ENCODE results near the gene SMIM27.

DNA sequence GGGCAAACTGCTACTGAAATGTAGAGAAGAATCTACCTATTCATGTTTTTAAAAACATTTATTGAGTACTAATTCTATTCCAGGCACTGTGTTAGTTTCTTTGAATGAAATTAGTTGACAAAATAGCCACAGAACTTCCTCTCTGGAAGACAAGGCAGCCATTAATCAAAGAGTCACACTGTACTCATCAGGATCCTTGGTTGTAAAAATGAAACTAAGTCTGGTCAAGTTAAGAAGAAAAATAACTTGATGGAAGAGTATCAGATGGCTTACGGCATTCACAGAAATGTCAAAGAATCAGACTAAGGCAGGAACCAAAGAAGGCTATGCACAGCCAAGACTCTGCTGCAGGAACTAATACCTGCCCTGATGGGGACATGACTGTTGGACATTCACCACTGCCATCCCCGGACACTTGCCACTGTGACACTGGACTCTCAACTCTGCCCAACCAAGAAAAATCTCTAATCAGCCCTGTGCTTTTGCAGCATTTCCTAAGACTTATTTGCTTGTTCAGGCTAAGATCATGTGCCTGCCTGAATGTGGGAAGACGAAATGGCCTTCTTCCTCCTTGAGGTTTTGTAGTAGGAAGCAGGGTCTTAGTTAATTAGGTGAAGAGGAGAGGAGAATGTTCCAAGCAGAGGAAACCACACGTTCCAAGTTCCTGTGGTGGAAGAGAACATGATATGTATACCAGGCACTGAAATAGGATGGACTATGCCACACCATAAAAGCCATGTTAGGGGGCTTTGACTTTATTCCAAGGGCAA is 44.2 kb downstream of the SMIM27 start:
- no peak for TF ChIP-seq POLR2AphosphoS5 (IDR thresholded peaks at IDR 0.05; ENCODE audit: low read depth)
- TF ChIP-seq, protein P1, sequence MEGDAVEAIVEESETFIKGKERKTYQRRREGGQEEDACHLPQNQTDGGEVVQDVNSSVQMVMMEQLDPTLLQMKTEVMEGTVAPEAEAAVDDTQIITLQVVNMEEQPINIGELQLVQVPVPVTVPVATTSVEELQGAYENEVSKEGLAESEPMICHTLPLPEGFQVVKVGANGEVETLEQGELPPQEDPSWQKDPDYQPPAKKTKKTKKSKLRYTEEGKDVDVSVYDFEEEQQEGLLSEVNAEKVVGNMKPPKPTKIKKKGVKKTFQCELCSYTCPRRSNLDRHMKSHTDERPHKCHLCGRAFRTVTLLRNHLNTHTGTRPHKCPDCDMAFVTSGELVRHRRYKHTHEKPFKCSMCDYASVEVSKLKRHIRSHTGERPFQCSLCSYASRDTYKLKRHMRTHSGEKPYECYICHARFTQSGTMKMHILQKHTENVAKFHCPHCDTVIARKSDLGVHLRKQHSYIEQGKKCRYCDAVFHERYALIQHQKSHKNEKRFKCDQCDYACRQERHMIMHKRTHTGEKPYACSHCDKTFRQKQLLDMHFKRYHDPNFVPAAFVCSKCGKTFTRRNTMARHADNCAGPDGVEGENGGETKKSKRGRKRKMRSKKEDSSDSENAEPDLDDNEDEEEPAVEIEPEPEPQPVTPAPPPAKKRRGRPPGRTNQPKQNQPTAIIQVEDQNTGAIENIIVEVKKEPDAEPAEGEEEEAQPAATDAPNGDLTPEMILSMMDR (conservative IDR thresholded peaks at IDR 0.05; ENCODE audit: low read depth in 2 of 2): no peak
- TF ChIP-seq EZH2phosphoT487 (IDR thresholded peaks at IDR 0.05; ENCODE audit: unreplicated experiment): no peak
- no peak for TF ChIP-seq JUNB (IDR thresholded peaks at IDR 0.05; ENCODE audit: unreplicated experiment)
- TF ChIP-seq, protein P2, sequence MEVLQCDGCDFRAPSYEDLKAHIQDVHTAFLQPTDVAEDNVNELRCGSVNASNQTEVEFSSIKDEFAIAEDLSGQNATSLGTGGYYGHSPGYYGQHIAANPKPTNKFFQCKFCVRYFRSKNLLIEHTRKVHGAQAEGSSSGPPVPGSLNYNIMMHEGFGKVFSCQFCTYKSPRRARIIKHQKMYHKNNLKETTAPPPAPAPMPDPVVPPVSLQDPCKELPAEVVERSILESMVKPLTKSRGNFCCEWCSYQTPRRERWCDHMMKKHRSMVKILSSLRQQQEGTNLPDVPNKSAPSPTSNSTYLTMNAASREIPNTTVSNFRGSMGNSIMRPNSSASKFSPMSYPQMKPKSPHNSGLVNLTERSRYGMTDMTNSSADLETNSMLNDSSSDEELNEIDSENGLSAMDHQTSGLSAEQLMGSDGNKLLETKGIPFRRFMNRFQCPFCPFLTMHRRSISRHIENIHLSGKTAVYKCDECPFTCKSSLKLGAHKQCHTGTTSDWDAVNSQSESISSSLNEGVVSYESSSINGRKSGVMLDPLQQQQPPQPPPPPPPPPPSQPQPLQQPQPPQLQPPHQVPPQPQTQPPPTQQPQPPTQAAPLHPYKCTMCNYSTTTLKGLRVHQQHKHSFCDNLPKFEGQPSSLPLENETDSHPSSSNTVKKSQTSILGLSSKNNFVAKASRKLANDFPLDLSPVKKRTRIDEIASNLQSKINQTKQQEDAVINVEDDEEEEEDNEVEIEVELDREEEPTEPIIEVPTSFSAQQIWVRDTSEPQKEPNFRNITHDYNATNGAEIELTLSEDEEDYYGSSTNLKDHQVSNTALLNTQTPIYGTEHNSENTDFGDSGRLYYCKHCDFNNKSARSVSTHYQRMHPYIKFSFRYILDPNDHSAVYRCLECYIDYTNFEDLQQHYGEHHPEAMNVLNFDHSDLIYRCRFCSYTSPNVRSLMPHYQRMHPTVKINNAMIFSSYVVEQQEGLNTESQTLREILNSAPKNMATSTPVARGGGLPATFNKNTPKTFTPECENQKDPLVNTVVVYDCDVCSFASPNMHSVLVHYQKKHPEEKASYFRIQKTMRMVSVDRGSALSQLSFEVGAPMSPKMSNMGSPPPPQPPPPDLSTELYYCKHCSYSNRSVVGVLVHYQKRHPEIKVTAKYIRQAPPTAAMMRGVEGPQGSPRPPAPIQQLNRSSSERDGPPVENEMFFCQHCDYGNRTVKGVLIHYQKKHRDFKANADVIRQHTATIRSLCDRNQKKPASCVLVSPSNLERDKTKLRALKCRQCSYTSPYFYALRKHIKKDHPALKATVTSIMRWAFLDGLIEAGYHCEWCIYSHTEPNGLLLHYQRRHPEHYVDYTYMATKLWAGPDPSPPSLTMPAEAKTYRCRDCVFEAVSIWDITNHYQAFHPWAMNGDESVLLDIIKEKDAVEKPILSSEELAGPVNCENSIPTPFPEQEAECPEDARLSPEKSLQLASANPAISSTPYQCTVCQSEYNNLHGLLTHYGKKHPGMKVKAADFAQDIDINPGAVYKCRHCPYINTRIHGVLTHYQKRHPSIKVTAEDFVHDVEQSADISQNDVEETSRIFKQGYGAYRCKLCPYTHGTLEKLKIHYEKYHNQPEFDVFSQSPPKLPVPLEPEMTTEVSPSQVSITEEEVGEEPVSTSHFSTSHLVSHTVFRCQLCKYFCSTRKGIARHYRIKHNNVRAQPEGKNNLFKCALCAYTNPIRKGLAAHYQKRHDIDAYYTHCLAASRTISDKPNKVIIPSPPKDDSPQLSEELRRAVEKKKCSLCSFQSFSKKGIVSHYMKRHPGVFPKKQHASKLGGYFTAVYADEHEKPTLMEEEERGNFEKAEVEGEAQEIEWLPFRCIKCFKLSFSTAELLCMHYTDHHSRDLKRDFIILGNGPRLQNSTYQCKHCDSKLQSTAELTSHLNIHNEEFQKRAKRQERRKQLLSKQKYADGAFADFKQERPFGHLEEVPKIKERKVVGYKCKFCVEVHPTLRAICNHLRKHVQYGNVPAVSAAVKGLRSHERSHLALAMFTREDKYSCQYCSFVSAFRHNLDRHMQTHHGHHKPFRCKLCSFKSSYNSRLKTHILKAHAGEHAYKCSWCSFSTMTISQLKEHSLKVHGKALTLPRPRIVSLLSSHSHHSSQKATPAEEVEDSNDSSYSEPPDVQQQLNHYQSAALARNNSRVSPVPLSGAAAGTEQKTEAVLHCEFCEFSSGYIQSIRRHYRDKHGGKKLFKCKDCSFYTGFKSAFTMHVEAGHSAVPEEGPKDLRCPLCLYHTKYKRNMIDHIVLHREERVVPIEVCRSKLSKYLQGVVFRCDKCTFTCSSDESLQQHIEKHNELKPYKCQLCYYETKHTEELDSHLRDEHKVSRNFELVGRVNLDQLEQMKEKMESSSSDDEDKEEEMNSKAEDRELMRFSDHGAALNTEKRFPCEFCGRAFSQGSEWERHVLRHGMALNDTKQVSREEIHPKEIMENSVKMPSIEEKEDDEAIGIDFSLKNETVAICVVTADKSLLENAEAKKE (CRISPR knock-in tag; IDR thresholded peaks at IDR 0.05): no peak
- TF ChIP-seq, protein P3, sequence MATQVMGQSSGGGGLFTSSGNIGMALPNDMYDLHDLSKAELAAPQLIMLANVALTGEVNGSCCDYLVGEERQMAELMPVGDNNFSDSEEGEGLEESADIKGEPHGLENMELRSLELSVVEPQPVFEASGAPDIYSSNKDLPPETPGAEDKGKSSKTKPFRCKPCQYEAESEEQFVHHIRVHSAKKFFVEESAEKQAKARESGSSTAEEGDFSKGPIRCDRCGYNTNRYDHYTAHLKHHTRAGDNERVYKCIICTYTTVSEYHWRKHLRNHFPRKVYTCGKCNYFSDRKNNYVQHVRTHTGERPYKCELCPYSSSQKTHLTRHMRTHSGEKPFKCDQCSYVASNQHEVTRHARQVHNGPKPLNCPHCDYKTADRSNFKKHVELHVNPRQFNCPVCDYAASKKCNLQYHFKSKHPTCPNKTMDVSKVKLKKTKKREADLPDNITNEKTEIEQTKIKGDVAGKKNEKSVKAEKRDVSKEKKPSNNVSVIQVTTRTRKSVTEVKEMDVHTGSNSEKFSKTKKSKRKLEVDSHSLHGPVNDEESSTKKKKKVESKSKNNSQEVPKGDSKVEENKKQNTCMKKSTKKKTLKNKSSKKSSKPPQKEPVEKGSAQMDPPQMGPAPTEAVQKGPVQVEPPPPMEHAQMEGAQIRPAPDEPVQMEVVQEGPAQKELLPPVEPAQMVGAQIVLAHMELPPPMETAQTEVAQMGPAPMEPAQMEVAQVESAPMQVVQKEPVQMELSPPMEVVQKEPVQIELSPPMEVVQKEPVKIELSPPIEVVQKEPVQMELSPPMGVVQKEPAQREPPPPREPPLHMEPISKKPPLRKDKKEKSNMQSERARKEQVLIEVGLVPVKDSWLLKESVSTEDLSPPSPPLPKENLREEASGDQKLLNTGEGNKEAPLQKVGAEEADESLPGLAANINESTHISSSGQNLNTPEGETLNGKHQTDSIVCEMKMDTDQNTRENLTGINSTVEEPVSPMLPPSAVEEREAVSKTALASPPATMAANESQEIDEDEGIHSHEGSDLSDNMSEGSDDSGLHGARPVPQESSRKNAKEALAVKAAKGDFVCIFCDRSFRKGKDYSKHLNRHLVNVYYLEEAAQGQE (IDR thresholded peaks at IDR 0.05; ENCODE audit: unreplicated experiment): no peak
- TF ChIP-seq, protein P4, sequence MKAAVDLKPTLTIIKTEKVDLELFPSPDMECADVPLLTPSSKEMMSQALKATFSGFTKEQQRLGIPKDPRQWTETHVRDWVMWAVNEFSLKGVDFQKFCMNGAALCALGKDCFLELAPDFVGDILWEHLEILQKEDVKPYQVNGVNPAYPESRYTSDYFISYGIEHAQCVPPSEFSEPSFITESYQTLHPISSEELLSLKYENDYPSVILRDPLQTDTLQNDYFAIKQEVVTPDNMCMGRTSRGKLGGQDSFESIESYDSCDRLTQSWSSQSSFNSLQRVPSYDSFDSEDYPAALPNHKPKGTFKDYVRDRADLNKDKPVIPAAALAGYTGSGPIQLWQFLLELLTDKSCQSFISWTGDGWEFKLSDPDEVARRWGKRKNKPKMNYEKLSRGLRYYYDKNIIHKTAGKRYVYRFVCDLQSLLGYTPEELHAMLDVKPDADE (IDR thresholded peaks at IDR 0.05): no peak
- TF ChIP-seq ZNF114 (CRISPR knock-in tag; IDR thresholded peaks at IDR 0.05): no peak
- no peak for TF ChIP-seq EZH2 (IDR thresholded peaks at IDR 0.05; ENCODE audit: low read depth, unreplicated experiment)
- TF ChIP-seq NANOG (IDR thresholded peaks at IDR 0.05; ENCODE audit: borderline replicate concordance): no peak
- no peak for TF ChIP-seq ZNF331 (CRISPR knock-in tag; IDR thresholded peaks at IDR 0.05; ENCODE audit: low read depth)

All from GM23338 (cell line).